ENCODE data around the gene TP53TG3C.
"Not testable (repeated sequence)": the region's sequence is repeated elsewhere in the genome, so short reads cannot be mapped to it uniquely, and the experiment has no call there.

Gene TP53TG3C, protein sequence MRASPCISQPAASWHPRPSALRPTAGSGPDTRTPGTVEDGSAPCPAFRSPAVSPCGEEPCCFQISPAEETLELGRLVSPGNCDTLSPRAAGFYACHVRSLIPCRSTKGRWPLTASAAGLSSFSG

DNA sequence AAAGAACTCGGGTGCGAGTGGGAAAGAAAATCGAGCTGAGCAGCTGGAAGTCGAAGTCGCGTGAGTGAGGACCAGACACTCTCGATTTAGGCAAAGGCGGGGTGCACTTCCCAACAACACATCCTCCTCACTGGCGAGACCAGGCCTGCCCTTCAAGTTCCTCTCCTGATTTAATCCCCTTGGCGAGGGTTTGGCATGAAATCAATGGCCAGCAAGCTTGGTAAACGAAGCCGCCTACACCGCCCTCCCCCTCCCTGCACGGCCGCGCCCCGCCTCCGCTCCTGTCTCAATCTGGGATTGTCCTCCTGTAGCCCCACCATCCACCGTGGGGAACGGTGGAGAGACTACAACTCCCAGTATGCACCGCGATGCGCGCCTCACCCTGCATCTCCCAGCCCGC, at the start of gene TP53TG3C:
Gene TP53TG3C (plus strand): TSS at position 301 of the 400 bp plus-strand sequence. CDS start 68 bp downstream, at position 369.
- H3K4me3 ChIP-seq (ENCODE audit: low read length); H3K4me2 ChIP-seq (ENCODE audit: low read length); H3K9me3 ChIP-seq (ENCODE audit: insufficient read depth, low read length); H3K4me1 ChIP-seq (ENCODE audit: low read length); H3K36me3 ChIP-seq (replicated peaks; ENCODE audit: low read depth, low read length); H3K9ac ChIP-seq (ENCODE audit: low read length); H3K27ac ChIP-seq (ENCODE audit: low read length); H2AFZ ChIP-seq (ENCODE audit: low read depth, low read length); H3K27me3 ChIP-seq (ENCODE audit: low read depth, low read length); H4K20me1 ChIP-seq (ENCODE audit: insufficient read depth, low read length); H3K79me2 ChIP-seq (ENCODE audit: low read length): not testable (repeated sequence)

All from OCI-LY3 (cell line).